Tibial nerve (tissue), 4 donors: ENCODE measurements around the gene TBP.

Experiments
- EP300 ChIP-seq, 2 donors: sonication (generic); formaldehyde crosslinking; IDR thresholded peaks; one replicate each; pipeline ENCODE4 v1.6.1; 2017; ENCODE audit warnings: antibody characterized with exemption in 2 of 2, mild to moderate bottlenecking in 1 of 2
- POLR2A ChIP-seq, 2 donors: fragments of 450-650 bp; IDR thresholded peaks; one replicate each; pipeline ENCODE4 v1.6.1; 2017; ENCODE audit warnings: antibody characterized with exemption in 2 of 2, mild to moderate bottlenecking in 2 of 2, moderate library complexity in 2 of 2
- TF ChIP-seq, protein P1 (sequence below), 5 experiments: fragments of 200-600 bp in 3 of 5; fragments of 450-650 bp in 2 of 5; sonication (generic) in 3 of 5; IDR thresholded peaks; one replicate each; pipeline ENCODE4 v1.5.1; 2016 to 2019; ENCODE audit warnings: antibody characterized with exemption in 5 of 5, mild to moderate bottlenecking in 3 of 5, moderate library complexity in 2 of 5

GRCh38 chr6:170545405-170545804, 8.8 kb upstream of the TBP start:
- TF ChIP-seq, protein P1, sequence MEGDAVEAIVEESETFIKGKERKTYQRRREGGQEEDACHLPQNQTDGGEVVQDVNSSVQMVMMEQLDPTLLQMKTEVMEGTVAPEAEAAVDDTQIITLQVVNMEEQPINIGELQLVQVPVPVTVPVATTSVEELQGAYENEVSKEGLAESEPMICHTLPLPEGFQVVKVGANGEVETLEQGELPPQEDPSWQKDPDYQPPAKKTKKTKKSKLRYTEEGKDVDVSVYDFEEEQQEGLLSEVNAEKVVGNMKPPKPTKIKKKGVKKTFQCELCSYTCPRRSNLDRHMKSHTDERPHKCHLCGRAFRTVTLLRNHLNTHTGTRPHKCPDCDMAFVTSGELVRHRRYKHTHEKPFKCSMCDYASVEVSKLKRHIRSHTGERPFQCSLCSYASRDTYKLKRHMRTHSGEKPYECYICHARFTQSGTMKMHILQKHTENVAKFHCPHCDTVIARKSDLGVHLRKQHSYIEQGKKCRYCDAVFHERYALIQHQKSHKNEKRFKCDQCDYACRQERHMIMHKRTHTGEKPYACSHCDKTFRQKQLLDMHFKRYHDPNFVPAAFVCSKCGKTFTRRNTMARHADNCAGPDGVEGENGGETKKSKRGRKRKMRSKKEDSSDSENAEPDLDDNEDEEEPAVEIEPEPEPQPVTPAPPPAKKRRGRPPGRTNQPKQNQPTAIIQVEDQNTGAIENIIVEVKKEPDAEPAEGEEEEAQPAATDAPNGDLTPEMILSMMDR (IDR thresholded peaks at IDR 0.05): no peak
- TF ChIP-seq POLR2A (IDR thresholded peaks at IDR 0.05): no peak
- TF ChIP-seq EP300 (IDR thresholded peaks at IDR 0.05): no peak
